Osteocyte (in vitro differentiated cells): ENCODE results near the gene DIAPH1. TPM values are rescaled to one million over a fixed set of nuclear protein-coding genes. Genes with fewer than 3 reads are reported as not detected.
A peak's percentile ranks its signal among the peaks of the same experiment; 100 is the strongest.

ENCODE experiments used
- DNase-seq: peaks from one replicate; pipeline ENCODE4 v3.0.0; 2021; ENCODE audit warnings: mixed read lengths; ENCODE audit not compliant: unreplicated experiment; ENCODE audit errors: extremely low spot score
- H3K27ac Mint-ChIP-seq: one replicate; pipeline ENCODE4 v1.8.0; 2021; ENCODE audit warnings: mild to moderate bottlenecking, mixed read lengths; ENCODE audit not compliant: unreplicated experiment
- H3K27me3 Mint-ChIP-seq: one replicate; pipeline ENCODE4 v1.8.0; 2021; ENCODE audit warnings: mixed read lengths; ENCODE audit not compliant: unreplicated experiment
- H3K36me3 Mint-ChIP-seq: one replicate; pipeline ENCODE4 v1.8.0; 2021; ENCODE audit warnings: mixed read lengths; ENCODE audit not compliant: unreplicated experiment
- H3K4me1 Mint-ChIP-seq: one replicate; pipeline ENCODE4 v1.8.0; 2021; ENCODE audit warnings: mixed read lengths; ENCODE audit not compliant: unreplicated experiment
- H3K4me3 Mint-ChIP-seq: one replicate; pipeline ENCODE4 v1.8.0; 2021; ENCODE audit warnings: mild to moderate bottlenecking, moderate library complexity, mixed read lengths; ENCODE audit not compliant: unreplicated experiment
- H3K9me3 Mint-ChIP-seq: one replicate; pipeline ENCODE4 v1.8.0; 2021; ENCODE audit warnings: mixed read lengths; ENCODE audit not compliant: unreplicated experiment
- CTCF ChIP-seq: fragments of 200-600 bp; sonication (generic); IDR thresholded peaks from 2 replicates; pipeline ENCODE4 v1.5.0; 2021; ENCODE audit warnings: antibody characterized with exemption, mild to moderate bottlenecking, moderate library complexity
- total RNA-seq: library from RNA; stranded (reverse); gene quantifications from 2 replicates; pipeline ENCODE4 v1.2.1, GENCODE V29; 2021

Gene DIAPH1
- total RNA-seq, 1 donor from 2014 or later: 50.9 TPM

- Mint-ChIP-seq H3K4me1 (peaks cover 9% of the 10 kb centered on the region), H3K27me3 (no peaks in the 10 kb centered on the region), H3K9me3 (no peaks in the 10 kb centered on the region), H3K36me3 (no peaks in the 10 kb centered on the region), H3K4me3 (no peak overlapping the region), H3K27ac (no peak overlapping the region)
- TF ChIP-seq CTCF: no peak
- DNase-seq: no peak
Measured at GRCh38 chr5:141654298-141654697, 35.5 kb upstream of the DIAPH1 start.

- H3K36me3 Mint-ChIP-seq: peaks cover 2% of the 10 kb centered on the region
- peaks cover 9% of the 10 kb centered on the region for H3K4me1 Mint-ChIP-seq
- H3K27me3 Mint-ChIP-seq: no peaks in the 10 kb centered on the region
- H3K9me3 Mint-ChIP-seq: no peaks in the 10 kb centered on the region
- H3K27ac Mint-ChIP-seq: no peak overlapping the region
- no peak for DNase-seq
- H3K4me3 Mint-ChIP-seq: peak overlapping the region; percentile 99
- no peak for TF ChIP-seq CTCF
Measured at GRCh38 chr5:141651728-141652105, 32.9 kb upstream of the DIAPH1 start.

GRCh38 chr5:141650851-141651727 is 32.3 kb upstream of the DIAPH1 start, which contains the start of gene FCHSD1:
Gene FCHSD1 (minus strand): TSS chr5:141651418. CDS start chr5:141651368, 50 bp downstream.
- peak; percentile 95 for DNase-seq
- peak within 1 kb of the TSS; percentile 87 for H3K27ac Mint-ChIP-seq
- no peaks in the 10 kb centered on the region for H3K9me3 Mint-ChIP-seq
- H3K4me1 Mint-ChIP-seq: peaks cover 9% of the 10 kb centered on the region
- H3K27me3 Mint-ChIP-seq: no peaks in the 10 kb centered on the region
- peaks cover 2% of the 10 kb centered on the region for H3K36me3 Mint-ChIP-seq
- H3K4me3 Mint-ChIP-seq: peak within 1 kb of the TSS; percentile 99
- no peak for TF ChIP-seq CTCF

- no peak overlapping the region for H3K27ac Mint-ChIP-seq
- TF ChIP-seq CTCF: no peak
- no peaks in the 10 kb centered on the region for H3K9me3 Mint-ChIP-seq
- H3K4me3 Mint-ChIP-seq: no peak overlapping the region
- peaks cover 9% of the 10 kb centered on the region for H3K4me1 Mint-ChIP-seq
- DNase-seq: no peak
- no peaks in the 10 kb centered on the region for H3K27me3 Mint-ChIP-seq
- peaks cover 4% of the 10 kb centered on the region for H3K36me3 Mint-ChIP-seq
Measured at GRCh38 chr5:141649972-141650371, 31.2 kb upstream of the DIAPH1 start.

- Mint-ChIP-seq H3K4me3 (no peak overlapping the region), H3K4me1 (peaks cover 9% of the 10 kb centered on the region), H3K9me3 (no peaks in the 10 kb centered on the region), H3K27ac (no peak overlapping the region), H3K27me3 (no peaks in the 10 kb centered on the region), H3K36me3 (peaks cover 8% of the 10 kb centered on the region)
- DNase-seq: no peak
- TF ChIP-seq CTCF: no peak
Measured at GRCh38 chr5:141649056-141649688, 30.4 kb upstream of the DIAPH1 start.
